ENCODE results near the gene TRMT11. TPM values are rescaled to one million over a fixed set of nuclear protein-coding genes. Genes with fewer than 3 reads are reported as not detected.

Gene TRMT11
- total and polyA plus RNA-seq, 10 of the 15 experiments (the other 5 are each of a cell fraction or from before 2014, with no cell fraction given): 34.0 to 81.1 (median 43.7) TPM

DNA sequence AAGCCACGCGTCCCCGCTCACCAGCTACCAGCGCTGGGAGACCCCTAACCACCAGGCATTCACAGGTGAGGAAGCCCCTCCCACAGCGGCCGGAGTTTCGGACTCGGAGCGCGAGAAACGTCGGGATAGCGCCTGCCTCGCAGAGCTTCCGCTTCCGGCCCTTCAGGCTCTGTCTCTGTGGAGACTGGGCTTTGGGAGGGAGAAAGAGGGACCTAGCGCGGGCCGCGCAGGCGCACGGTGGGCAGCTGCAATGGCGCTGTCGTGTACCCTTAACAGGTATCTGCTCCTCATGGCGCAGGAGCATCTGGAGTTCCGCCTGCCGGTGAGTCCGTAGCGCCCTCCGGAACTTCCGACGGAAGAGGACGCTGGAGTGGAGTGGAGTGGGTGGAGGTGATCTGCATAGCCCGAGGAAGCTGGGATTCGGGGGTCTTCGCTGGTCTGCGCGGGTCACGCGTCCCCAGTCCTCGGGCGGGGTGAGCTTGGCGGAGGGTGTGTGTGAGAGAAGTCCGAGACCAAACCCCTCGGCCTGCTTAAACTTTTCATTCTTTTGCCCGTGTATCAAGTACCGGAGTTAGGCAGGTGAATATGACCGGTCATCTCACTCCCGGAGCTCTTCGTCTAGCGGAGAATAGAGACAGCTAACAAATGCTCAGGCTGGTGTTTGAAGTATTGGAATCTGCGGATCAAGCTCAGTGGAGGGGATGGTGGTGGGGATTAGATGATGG, at the start of gene TRMT11 (continued):
- TF ChIP-seq, protein P1, sequence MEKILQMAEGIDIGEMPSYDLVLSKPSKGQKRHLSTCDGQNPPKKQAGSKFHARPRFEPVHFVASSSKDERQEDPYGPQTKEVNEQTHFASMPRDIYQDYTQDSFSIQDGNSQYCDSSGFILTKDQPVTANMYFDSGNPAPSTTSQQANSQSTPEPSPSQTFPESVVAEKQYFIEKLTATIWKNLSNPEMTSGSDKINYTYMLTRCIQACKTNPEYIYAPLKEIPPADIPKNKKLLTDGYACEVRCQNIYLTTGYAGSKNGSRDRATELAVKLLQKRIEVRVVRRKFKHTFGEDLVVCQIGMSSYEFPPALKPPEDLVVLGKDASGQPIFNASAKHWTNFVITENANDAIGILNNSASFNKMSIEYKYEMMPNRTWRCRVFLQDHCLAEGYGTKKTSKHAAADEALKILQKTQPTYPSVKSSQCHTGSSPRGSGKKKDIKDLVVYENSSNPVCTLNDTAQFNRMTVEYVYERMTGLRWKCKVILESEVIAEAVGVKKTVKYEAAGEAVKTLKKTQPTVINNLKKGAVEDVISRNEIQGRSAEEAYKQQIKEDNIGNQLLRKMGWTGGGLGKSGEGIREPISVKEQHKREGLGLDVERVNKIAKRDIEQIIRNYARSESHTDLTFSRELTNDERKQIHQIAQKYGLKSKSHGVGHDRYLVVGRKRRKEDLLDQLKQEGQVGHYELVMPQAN (conservative IDR thresholded peaks at IDR 0.05): peak; percentile 46
- TF ChIP-seq BRCA1 (IDR thresholded peaks at IDR 0.05; ENCODE audit: low read depth, low read length): no peak
- no peak for TF ChIP-seq ZNF24 (IDR thresholded peaks at IDR 0.05)
- no peak for TF ChIP-seq KAT2A (conservative IDR thresholded peaks at IDR 0.05; ENCODE audit: control insufficient read depth, low read depth, low read length)
- TF ChIP-seq, protein P2, sequence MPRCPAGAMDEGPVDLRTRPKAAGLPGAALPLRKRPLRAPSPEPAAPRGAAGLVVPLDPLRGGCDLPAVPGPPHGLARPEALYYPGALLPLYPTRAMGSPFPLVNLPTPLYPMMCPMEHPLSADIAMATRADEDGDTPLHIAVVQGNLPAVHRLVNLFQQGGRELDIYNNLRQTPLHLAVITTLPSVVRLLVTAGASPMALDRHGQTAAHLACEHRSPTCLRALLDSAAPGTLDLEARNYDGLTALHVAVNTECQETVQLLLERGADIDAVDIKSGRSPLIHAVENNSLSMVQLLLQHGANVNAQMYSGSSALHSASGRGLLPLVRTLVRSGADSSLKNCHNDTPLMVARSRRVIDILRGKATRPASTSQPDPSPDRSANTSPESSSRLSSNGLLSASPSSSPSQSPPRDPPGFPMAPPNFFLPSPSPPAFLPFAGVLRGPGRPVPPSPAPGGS (IDR thresholded peaks at IDR 0.05; ENCODE audit: borderline replicate concordance, insufficient read depth, low read depth, low read length, poor library complexity, severe bottlenecking): no peak
- no peak for TF ChIP-seq RBBP5 (conservative IDR thresholded peaks at IDR 0.05)
- TF ChIP-seq MTA3 (IDR thresholded peaks at IDR 0.05; ENCODE audit: borderline replicate concordance, low read length): no peak; the same call in 1 of the 2 replicates
- no peak; the same call in 1 of the 2 replicates for TF ChIP-seq NR2F1 (conservative IDR thresholded peaks at IDR 0.05)
- no peak for TF ChIP-seq HDAC2 (IDR thresholded peaks at IDR 0.05)
- TF ChIP-seq PML (IDR thresholded peaks at IDR 0.05; ENCODE audit: low read length): peak; percentile 91
- TF ChIP-seq SUZ12 (IDR thresholded peaks at IDR 0.05; ENCODE audit: unreplicated experiment): no peak
- TF ChIP-seq, protein P3, sequence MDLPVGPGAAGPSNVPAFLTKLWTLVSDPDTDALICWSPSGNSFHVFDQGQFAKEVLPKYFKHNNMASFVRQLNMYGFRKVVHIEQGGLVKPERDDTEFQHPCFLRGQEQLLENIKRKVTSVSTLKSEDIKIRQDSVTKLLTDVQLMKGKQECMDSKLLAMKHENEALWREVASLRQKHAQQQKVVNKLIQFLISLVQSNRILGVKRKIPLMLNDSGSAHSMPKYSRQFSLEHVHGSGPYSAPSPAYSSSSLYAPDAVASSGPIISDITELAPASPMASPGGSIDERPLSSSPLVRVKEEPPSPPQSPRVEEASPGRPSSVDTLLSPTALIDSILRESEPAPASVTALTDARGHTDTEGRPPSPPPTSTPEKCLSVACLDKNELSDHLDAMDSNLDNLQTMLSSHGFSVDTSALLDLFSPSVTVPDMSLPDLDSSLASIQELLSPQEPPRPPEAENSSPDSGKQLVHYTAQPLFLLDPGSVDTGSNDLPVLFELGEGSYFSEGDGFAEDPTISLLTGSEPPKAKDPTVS (IDR thresholded peaks at IDR 0.05; ENCODE audit: low read depth, low read length): no peak
- no peak for TF ChIP-seq NFXL1 (IDR thresholded peaks at IDR 0.05; ENCODE audit: borderline replicate concordance)
- no peak for TF ChIP-seq RCOR1 (conservative IDR thresholded peaks at IDR 0.05; ENCODE audit: low read depth, low read length)
- TF ChIP-seq YBX1 (IDR thresholded peaks at IDR 0.05): no peak
